Spleen (tissue), 11 donors: Measurements from ENCODE around the gene LDB2. TPM values are rescaled to one million over a fixed set of nuclear protein-coding genes. Genes with fewer than 3 reads are reported as not detected.

ENCODE experiments used
- DNase-seq: peaks from one replicate; pipeline ENCODE4 v3.0.0-alpha.2; 2020
- H3K27ac ChIP-seq, 8 donors: fragments of 200-600 bp; sonication (generic) in 7 of 8; 1 replicate in 4 of 8; 2 replicates in 4 of 8; pipeline versions ENCODE4 v1.5.0 to v1.8.0; 2016 to 2021; ENCODE audit warnings: inconsistent platforms in 4 of 8, mild to moderate bottlenecking in 4 of 8, moderate library complexity in 1 of 8
- H3K27me3 ChIP-seq, 7 donors: fragments of 200-600 bp; sonication (generic) in 6 of 7; replicated peaks in 1 of 7; 1 replicate in 4 of 7; 2 replicates in 3 of 7; pipeline versions ENCODE4 v1.5.0 to v1.8.0; 2016 to 2021; ENCODE audit warnings: inconsistent platforms in 3 of 7, mild to moderate bottlenecking in 1 of 7
- H3K36me3 ChIP-seq, 6 donors: fragments of 200-600 bp; sonication (generic) in 5 of 6; 1 replicate in 4 of 6; 2 replicates in 2 of 6; pipeline versions ENCODE4 v1.5.0 to v1.8.0; 2016 to 2021; ENCODE audit warnings: inconsistent platforms in 2 of 6
- H3K4me1 ChIP-seq, 6 donors: fragments of 200-600 bp; sonication (generic) in 5 of 6; 1 replicate in 3 of 6; 2 replicates in 3 of 6; pipeline versions ENCODE4 v1.5.0 to v1.8.0; 2016 to 2021; ENCODE audit warnings: inconsistent platforms in 3 of 6
- H3K4me3 ChIP-seq, 8 donors: fragments of 200-600 bp; sonication (generic) in 7 of 8; 1 replicate in 4 of 8; 2 replicates in 4 of 8; pipeline versions ENCODE4 v1.5.0 to v1.8.0; 2016 to 2021; ENCODE audit warnings: inconsistent platforms in 4 of 8, mild to moderate bottlenecking in 4 of 8, moderate library complexity in 2 of 8
- H3K9me3 ChIP-seq, 8 donors: fragments of 200-600 bp; sonication (generic) in 7 of 8; 1 replicate in 4 of 8; 2 replicates in 4 of 8; pipeline versions ENCODE4 v1.5.0 to v1.8.0; 2016 to 2021; ENCODE audit warnings: inconsistent platforms in 4 of 8
- POLR2A ChIP-seq, 3 donors: fragments of 450-650 bp; IDR thresholded peaks; one replicate each; pipeline ENCODE4 v1.5.1; 2017; ENCODE audit warnings: antibody characterized with exemption in 3 of 3, mild to moderate bottlenecking in 1 of 3
- POLR2AphosphoS5 ChIP-seq, 3 donors: sonication (generic); formaldehyde crosslinking; IDR thresholded peaks; one replicate each; pipeline ENCODE4 v1.5.1; 2017; ENCODE audit warnings: antibody characterized with exemption in 3 of 3
- WGBS, 5 donors: extraction: QIAGEN DNeasy Blood & Tissue Kit in 3 of 5; methylation state at CpG; one replicate each; pipeline versions ENCODE4 v1.1.5 to v1.1.7; 2013 to 2018; 5-methylcytosine and 5-hydroxymethylcytosine counted together
- intact Hi-C: fragments of 100-400 bp; cut with DNase I; formaldehyde crosslinking; loops from one replicate; pipeline ENCODE4 v1.15.0; 2023; ENCODE audit warnings: low total_unique reads
- polyA plus RNA-seq, 3 donors: library from polyadenylated mRNA; stranded (reverse); fragments of 200-250 nt; gene quantifications; one replicate each; pipeline ENCODE4 v1.2.1, GENCODE V29; 2013
- total RNA-seq, 7 donors: library from RNA; depleted of rRNA in 3 of 7; stranded (reverse); fragments of >200 nt in 3 of 7; fragmentation: NEBNext Ultra II Directional in 4 of 7; extraction: Animal tissue kit (Norgen Biotek cat#: 25700) in 4 of 7; gene quantifications; one replicate each; pipeline versions ENCODE4 v1.1.0 to v1.2.1, GENCODE V29; 2016 to 2021
- TF ChIP-seq, protein P1 (sequence below), 11 experiments: fragments of 200-600 bp in 7 of 11; fragments of 450-650 bp in 4 of 11; sonication (generic) in 4 of 11; IDR thresholded peaks in 8 of 11; conservative IDR thresholded peaks in 3 of 11; 1 replicate in 7 of 11; 2 replicates in 4 of 11; pipeline versions ENCODE4 v1.4.0 to v1.8.0; 2016 to 2021; ENCODE audit warnings: antibody characterized with exemption in 11 of 11, inconsistent platforms in 4 of 11, mild to moderate bottlenecking in 1 of 11
- donor health status: healthy with polysubstance abuse.
- donor health status: DM: no; HTN: no; CAD: no; lungs with moderate emphysema.
- donor health status: DM: no; HTN: no; CAD: no.
- donor health status: Bipolar disorder and iron deficiency.
- donor health status: healthy.
- donor health status: DM: no; HTN: no; CAD: no.
- donor health status: DM: yes; HTN: yes; CAD: no.

LDB2 gene
- total and polyA plus RNA-seq, 10 donors, result 24.1 to 257 (median 142) TPM

DNA sequence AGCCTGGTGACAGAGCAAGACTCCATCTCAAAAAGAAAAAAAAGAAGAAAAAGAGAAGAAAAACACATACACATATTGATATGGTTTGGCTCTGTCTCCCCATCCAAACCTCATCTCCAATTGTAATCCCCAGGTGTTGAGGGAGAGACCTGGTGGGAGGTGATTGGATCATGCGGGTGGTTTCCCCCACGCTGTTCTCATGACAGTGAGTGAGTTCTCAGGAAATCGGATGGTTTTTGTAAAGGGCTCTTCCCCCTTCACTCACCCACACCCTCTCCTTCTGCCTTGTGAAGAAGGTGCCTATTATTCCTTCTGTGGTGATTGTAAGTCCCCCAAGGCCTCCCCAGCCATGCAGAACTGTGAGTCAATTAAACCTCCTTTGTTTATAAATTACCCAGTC, 68.4 kb downstream of the LDB2 start:
- Histone ChIP-seq H3K9me3 (no peaks in the 10 kb centered on the region), H3K36me3 (no peaks in the 10 kb centered on the region), H3K27ac (no peak overlapping the region), H3K4me1 (peaks cover 0 to 14% (median 2%) of the 10 kb centered on the region in 6 donors), H3K4me3 (no peak overlapping the region), H3K27me3 (no peaks in the 10 kb centered on the region)
- no peak for DNase-seq
- 76 to 87% (median 84%) methylated on average over 3 of the region's 3 CpGs for WGBS, 5 donors
- TF ChIP-seq POLR2AphosphoS5 (IDR thresholded peaks at IDR 0.05) (no peak), POLR2A (IDR thresholded peaks at IDR 0.05) (no peak)
- TF ChIP-seq, protein P1, sequence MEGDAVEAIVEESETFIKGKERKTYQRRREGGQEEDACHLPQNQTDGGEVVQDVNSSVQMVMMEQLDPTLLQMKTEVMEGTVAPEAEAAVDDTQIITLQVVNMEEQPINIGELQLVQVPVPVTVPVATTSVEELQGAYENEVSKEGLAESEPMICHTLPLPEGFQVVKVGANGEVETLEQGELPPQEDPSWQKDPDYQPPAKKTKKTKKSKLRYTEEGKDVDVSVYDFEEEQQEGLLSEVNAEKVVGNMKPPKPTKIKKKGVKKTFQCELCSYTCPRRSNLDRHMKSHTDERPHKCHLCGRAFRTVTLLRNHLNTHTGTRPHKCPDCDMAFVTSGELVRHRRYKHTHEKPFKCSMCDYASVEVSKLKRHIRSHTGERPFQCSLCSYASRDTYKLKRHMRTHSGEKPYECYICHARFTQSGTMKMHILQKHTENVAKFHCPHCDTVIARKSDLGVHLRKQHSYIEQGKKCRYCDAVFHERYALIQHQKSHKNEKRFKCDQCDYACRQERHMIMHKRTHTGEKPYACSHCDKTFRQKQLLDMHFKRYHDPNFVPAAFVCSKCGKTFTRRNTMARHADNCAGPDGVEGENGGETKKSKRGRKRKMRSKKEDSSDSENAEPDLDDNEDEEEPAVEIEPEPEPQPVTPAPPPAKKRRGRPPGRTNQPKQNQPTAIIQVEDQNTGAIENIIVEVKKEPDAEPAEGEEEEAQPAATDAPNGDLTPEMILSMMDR (IDR thresholded peaks at IDR 0.05 in 8 of 11, conservative IDR thresholded peaks at IDR 0.05 in 3 of 11), result no peak
- intact Hi-C loops, result no loop called here

DNA sequence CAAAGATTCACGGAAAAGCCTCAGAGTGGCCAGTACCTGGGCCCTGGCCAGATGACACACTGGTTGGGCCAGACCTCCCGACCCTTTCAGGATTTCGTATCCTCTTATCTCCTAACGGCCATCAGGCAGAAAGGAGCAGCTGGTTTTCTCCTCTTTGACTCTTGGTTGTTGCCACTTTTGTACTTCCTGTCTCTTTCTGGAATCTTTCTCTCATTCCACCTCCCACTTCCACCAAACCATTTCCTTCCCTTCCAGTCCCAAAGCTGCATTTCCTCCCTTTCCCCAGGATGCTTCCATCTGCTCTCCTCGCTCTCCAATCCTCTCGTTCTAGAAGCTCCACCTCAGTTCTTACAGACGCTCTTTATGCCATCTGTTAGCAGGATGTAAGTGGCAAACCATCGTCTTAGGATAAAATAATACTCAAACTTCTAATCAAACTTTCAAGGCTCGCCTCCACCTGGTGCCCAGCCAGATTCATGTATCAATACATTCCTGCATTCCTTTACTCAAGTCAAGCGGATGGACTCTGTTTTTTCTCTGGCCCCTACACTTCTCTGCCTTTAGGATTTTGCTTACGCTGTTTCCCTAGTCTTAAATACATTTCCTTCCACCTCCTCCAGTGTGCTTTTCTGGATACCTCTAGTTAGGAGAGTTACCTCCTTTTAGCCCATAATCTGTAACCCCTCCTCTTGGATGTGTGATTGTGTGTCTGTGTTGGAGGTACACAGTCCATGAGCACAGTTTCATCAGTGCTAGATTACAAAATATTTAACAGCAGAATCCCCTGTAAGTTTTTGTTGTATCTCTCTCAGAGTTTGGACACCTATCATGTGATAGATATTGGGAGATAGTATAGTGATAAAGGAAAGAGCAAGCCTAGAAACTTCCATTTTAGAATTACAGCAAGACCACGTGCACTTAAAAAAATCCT, 70.4 kb downstream of the LDB2 start:
- WGBS, 5 donors, result 61 to 76% (median 69%) methylated on average over 12 of the region's 12 CpGs

DNA sequence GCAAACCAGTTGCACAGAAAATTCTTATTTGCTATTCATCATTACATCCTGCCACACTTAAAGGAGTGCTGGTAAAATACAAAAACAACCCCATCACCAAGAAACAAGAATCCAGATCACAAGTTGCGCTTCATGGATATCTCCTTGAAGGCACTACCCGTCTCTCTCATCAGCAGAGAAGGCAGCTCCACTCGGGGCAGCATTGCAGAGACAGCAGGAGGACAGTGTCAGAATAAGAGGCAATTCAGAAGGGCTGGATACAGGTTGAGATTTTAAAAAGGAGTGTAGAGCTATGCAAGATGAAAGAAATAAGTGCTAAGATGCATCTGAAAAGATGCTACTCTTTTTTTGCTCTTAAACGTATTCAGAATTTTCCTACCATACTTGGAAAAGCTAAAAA, 71.4 kb downstream of the LDB2 start:
- Histone ChIP-seq H3K27ac (peak overlapping the region; percentile 3 to 72 (median 56)), H3K4me3 (no peak overlapping the region), H3K4me1 (peaks cover 0 to 14% (median 2%) of the 10 kb centered on the region in 6 donors), H3K36me3 (no peaks in the 10 kb centered on the region), H3K27me3 (no peaks in the 10 kb centered on the region), H3K9me3 (no peaks in the 10 kb centered on the region)
- no peak for DNase-seq
- TF ChIP-seq, protein P1 (IDR thresholded peaks at IDR 0.05 in 8 of 11, conservative IDR thresholded peaks at IDR 0.05 in 3 of 11), result no peak
- TF ChIP-seq POLR2AphosphoS5 (IDR thresholded peaks at IDR 0.05) (no peak), POLR2A (IDR thresholded peaks at IDR 0.05) (no peak)
- intact Hi-C loops, result no loop called here
- WGBS, 5 donors, result 44 to 61% (median 51%) methylated on average over 4 of the region's 4 CpGs

More for the DNA sequence above, 70.4 kb downstream of the LDB2 start:
- Histone ChIP-seq H3K9me3 (no peaks in the 10 kb centered on the region), H3K27me3 (no peaks in the 10 kb centered on the region), H3K4me1 (peaks cover 0 to 14% (median 2%) of the 10 kb centered on the region in 6 donors), H3K27ac (peak overlapping the region in 7 of 8 donors; percentile 47 to 72 (median 59)), H3K36me3 (no peaks in the 10 kb centered on the region), H3K4me3 (no peak overlapping the region)
- no peak for DNase-seq
- TF ChIP-seq POLR2A (IDR thresholded peaks at IDR 0.05) (no peak), POLR2AphosphoS5 (IDR thresholded peaks at IDR 0.05) (peak in 1 of 3 donors; percentile 58)
- TF ChIP-seq, protein P1 (IDR thresholded peaks at IDR 0.05 in 8 of 11, conservative IDR thresholded peaks at IDR 0.05 in 3 of 11), result no peak
- intact Hi-C loops, result no loop called here

DNA sequence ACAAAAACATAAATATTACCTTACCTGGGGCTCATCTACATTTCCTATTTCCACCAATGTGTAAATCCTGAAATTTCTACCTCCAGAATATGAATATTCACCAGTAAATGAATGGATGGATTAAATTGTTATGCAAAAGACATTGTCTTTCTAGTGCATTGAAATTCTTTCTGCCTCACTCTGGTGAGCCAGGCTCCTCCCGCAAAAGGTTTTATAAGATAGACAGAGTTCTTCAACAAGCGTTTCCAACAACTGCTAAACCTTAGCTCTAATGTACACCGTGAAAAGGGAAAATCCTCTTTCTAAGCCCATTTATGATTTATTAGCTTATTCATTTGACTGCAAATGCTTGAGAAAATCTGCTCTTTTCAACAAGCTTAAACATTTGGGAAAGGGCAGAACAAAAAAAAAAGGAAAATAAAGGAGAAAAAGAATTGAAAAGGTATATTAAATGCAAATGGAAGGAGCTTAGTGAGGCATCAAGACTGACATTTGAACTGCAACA, 72.0 kb downstream of the LDB2 start:
- intact Hi-C loops, result no loop called here
- Histone ChIP-seq H3K27ac (peak overlapping the region in 6 of 8 donors; percentile 3 to 72 (median 60)), H3K4me3 (no peak overlapping the region), H3K36me3 (no peaks in the 10 kb centered on the region), H3K9me3 (no peaks in the 10 kb centered on the region), H3K27me3 (no peaks in the 10 kb centered on the region), H3K4me1 (peaks cover 0 to 14% (median 2%) of the 10 kb centered on the region in 6 donors)
- TF ChIP-seq, protein P1 (IDR thresholded peaks at IDR 0.05 in 8 of 11, conservative IDR thresholded peaks at IDR 0.05 in 3 of 11), result no peak
- no peak for TF ChIP-seq POLR2AphosphoS5 (IDR thresholded peaks at IDR 0.05)
- TF ChIP-seq POLR2A (IDR thresholded peaks at IDR 0.05), result no peak
- 90 to 95% (median 94%) methylated on average over 3 of the region's 3 CpGs for WGBS, 5 donors
- DNase-seq, result no peak
